ENCODE data around the gene EHHADH.
"Not testable (repeated sequence)": the region's sequence is repeated elsewhere in the genome, so short reads cannot be mapped to it uniquely, and the experiment has no call there.

EHHADH gene

DNA sequence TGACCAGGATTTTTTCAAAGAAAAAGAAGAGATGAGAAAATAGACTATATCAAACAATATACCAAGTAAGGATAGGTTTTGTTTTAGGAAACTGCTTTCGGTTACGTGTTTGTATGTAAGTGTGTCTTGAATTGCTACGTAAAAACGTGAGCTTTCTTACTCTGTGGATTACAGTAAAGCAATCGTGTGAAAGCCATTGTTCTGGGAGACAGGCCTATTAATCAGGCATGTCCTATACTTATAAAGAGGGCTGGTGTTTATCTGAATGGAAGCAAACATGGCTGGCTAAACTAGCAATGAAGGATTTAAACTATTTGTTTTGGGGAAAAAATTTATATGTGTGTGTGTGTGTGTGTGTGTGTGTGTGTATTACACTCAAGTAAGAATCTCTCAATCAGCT lies 2.6 kb downstream of the EHHADH start:
- DNase-seq = no peak

GRCh38 chr3:185250653-185251052 lies 3.2 kb downstream of the EHHADH start:
- DNase-seq = no peak

DNA sequence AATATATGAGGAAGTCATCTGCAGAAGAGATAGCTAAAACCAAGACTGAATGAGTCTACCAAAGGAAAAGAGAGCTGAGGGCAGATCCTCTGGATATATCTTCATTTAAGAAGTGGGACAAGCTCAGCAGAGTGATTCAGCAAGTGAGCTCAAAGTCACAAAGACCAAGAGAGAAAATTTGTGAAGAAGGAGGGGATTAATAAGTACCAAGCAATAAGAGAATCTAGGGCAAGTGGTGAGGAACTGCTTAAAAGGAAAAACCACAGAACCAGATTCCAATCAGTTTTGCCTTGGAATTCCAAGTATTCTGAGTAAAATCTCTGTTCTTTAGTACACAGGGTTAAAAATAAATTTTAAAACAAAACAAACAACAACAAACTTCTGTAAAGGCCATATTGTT lies 3.6 kb downstream of the EHHADH start:
- DNase-seq = no peak

- no peak for DNase-seq
Measured at GRCh38 chr3:185242642-185243041, 11.2 kb downstream of the EHHADH start.

- DNase-seq = no peak
Measured at GRCh38 chr3:185236969-185237368, 16.9 kb downstream of the EHHADH start.

DNA sequence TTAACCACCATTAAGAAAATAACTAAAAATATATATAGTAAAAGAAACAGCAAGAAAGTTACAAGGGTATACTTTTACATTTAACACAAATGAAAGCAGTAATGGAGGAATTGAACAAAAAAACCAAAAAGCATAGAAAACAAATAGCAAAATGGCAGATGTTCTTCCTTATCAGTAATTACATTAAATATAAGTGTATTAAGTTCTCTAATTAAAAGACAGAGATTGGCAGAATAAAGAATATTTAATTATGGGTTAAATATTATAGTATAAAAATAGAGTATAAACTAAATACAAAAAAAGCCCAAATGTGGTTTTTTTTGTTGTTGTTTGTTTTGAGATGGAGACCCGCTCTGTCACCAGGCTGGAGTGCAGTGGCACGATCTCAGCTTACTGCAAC lies 20.5 kb downstream of the EHHADH start:
- DNase-seq = no peak

DNA sequence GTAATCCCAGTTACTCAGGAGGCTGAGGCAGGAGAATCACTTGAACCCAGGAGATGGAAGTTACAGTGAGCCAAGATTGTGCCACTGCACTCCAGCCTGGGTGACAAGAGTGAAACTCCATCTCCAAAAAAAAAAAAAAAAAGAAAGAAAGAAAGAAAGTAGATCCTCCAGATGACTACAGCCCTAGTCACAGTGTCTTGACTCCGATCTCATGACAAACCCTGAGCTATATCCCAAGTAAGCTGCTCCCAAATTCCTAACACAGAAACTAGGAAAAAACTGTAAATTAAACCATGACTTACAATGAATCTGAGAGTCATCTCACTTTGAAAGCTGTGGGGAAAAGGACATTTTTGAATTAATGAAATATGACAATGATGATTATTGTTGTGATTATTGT lies 27.3 kb downstream of the EHHADH start:
- not testable (repeated sequence) for DNase-seq

- no peak for DNase-seq
Measured at GRCh38 chr3:185225523-185225922, 28.3 kb downstream of the EHHADH start.

- no peak for DNase-seq
Measured at GRCh38 chr3:185225080-185225479, 28.8 kb downstream of the EHHADH start.

- DNase-seq = no peak
Measured at GRCh38 chr3:185221203-185221602, 32.6 kb downstream of the EHHADH start.

GRCh38 chr3:185216607-185216958 lies 37.3 kb downstream of the EHHADH start:
- no peak for DNase-seq

DNA sequence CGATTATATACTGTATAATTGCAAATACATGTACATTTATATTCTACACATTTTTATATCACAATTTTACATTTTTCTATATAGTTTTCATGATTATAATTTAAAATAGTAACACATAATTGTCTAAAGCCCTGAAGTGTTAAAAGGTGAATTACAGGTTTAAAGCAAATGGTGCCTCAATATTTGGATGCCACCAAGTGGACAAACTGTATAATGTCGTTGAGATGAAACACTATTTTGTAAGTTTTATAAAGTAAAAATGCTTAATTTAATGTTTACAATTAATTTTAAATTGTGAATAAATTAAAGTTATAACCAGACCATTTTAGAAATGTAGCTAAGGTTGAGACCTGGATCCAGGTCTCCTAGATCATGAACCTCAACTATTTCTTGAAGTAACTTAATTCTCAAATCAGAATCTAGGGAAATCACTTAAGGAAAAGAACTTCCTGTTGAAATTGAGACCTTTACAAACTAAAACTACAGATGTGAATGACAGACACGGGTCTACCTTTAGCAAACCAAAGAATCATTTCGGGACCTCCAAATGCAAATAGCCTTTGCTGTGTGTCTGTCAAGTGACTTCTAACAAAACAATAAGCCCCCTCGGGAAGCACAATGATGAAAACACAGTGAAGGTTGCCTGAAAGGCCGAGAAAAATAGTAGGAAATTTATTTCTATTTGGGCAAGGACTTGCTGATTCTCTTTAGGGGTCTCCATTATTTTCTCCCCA lies 37.8 kb downstream of the EHHADH start:
- DNase-seq = peak in 2 of 4 experiments; percentile 15 to 22

- DNase-seq = no peak
Measured at GRCh38 chr3:185212559-185212958, 41.3 kb downstream of the EHHADH start.

- DNase-seq = no peak
Measured at GRCh38 chr3:185212086-185212485, 41.8 kb downstream of the EHHADH start.

DNA sequence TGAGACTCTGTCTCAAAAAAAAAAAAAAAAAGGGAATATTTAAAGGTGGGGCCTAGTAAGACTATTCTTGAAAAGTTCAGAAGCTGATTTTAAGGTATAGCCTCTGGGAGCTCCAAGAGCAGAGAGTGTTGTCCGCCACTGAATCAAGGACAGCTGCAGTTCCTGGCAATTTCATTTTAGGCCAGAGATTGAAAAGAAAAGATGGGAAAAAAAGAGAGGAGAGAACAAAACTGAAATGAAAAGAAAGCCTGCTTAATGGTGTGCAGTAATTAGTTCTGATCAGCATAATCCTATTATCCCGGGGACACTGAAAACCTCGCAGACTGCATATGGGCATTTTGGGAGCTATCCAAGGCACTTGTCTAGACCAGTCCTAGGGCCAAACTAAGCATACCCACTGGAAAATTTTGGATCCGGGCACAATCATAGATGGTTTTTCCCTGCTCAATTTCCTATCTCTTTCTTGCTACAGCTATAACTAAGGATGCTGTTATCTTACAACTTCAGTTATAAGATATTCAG lies 43.2 kb downstream of the EHHADH start:
- DNase-seq = no peak

- DNase-seq = no peak
Measured at GRCh38 chr3:185208823-185209222, 45.0 kb downstream of the EHHADH start.

DNA sequence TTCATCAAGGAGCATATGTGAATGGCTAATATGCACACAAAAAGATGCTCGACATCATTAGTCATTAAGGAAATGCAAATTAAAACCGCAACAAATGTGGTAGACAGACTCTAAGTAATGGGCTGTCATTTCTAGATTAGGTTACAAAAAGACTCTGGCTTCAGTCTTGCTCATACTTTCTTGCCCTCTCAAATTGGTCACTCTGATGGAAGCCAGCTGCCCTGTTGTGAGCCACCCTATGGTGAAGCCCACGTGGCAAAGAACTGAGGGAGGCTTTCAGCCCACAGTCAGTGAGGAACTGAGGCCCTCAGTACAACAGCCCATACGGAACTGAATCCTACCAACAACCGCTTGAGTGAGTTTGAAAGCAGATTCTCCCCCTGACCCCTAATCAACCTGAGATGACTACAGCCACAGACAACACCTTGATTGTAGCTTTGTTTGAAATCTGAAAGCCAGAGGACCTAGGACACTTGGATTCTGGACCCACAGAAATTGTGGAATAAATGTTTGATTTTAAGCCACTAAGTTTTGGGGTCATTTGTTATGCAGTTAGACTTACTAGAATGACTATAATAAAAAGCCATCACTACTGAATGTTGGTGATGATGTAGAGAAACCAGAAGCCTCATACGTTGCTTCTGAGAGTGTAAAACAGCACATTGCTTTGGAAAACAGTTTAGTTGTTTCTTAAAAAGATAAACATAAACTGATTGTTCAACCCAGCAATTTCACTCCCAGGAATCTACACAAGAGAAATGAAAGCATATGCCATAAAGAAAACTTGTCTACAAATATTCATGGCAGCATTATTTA lies 45.7 kb downstream of the EHHADH start:
- DNase-seq = no peak

DNA sequence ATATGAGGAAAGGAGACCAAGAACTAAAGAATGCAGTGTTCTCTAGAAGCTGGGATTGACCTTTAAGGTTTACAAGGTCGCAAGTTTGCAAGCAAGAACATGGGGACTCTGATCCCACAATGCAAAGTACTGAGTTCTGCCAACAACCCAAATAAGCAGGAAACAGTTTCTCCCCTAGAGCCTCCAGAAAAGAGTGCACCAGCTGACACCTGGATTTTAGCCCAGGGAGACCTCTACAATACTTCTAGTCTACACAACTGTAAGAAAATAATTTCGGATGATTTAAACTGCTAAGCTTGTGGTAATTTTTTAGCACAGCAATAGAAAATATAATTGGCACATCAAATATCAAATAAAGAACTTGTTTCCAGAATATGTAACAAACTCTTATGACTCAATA lies 46.4 kb downstream of the EHHADH start:
- DNase-seq = no peak

- DNase-seq = no peak
Measured at GRCh38 chr3:185205865-185206264, 48.0 kb downstream of the EHHADH start.

DNA sequence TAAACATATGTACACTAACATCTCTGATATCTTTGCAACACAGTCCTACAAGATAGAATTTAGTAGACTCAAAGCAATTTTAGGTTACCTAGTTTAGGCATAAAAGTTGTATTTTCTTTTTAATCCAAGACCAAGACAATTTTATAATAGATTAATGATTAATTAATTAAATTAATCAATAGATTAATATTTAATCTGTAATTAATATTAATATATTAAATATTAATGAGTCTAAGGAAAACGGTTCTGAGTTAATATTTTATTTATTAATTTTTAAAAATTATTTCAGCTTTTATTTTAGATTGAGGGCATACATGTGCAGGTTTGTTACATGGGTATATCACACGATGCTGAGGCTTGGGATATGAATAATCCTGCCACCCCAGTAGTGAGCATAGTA lies 49.0 kb downstream of the EHHADH start:
- no peak for DNase-seq

DNA sequence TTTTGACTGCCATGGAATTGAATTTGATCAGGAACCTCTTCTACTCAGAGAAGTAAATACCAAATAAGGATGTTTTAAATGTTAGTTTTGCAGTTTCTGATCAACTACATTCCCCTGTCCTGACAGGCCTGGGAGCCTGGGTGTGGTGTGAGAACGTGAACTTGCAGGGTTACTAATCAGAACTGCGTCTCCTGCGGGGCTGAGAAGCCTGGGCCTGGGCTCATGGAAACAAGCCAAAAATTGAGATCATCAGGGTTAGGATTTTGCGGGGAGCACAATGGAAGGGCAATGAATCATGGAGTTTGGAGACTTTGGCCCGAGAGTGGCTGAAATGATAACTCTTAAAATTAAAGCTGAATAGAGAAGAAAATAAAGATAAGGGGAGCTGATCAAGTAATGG lies 53.2 kb downstream of the EHHADH start:
- DNase-seq = no peak

- no peak for DNase-seq
Measured at GRCh38 chr3:185199671-185200070, 54.2 kb downstream of the EHHADH start.

- DNase-seq = no peak
Measured at GRCh38 chr3:185199206-185199605, 54.6 kb downstream of the EHHADH start.

DNA sequence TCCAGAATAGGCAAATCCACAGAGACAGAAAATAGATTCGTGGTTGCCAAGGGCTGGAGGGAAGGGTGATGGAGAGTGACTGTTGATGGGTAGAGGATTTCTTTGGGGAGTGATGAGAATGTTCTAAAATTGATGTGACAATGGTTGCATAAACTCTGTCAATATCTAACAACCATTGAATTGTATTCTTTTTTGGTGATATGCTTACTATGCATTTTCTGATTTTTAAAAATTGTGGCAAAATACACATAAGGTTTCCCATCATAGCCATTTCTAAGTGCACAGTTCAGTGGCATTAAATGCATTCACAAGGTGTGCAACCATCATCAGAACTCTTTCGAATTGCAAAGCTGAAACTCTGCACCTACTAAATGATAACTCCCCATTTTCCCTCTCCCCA lies 56.8 kb downstream of the EHHADH start:
- no peak for DNase-seq

Measured in suppressor macrophage (primary cell).